NB4 (cell line): ENCODE measurements around the gene C4orf50.

ENCODE experiments used
- CTCF ChIP-seq: IDR thresholded peaks from one replicate; pipeline ENCODE4 v1.5.1; 2012; ENCODE audit warnings: low read depth, low read length
- POLR2A ChIP-seq: IDR thresholded peaks from 2 replicates; pipeline ENCODE4 v1.6.1; 2011; ENCODE audit warnings: mild to moderate bottlenecking; ENCODE audit not compliant: insufficient read length; ENCODE audit errors: extremely low read depth

GRCh38 chr4:5884796-5885195 is 133.4 kb downstream of the C4orf50 start:
- TF ChIP-seq CTCF (no peak), POLR2A (no peak)
